HepG2 (cell line): ENCODE measurements around the gene SNAI1. TPM values are rescaled to one million over a fixed set of nuclear protein-coding genes. Genes with fewer than 3 reads are reported as not detected.

Experiments used
- AKNA ChIP-seq: sonication (generic); formaldehyde crosslinking; IDR thresholded peaks from 2 replicates; pipeline ENCODE4 v1.4.0; 2020; ENCODE audit warnings: missing genetic modification reagents, borderline replicate concordance
- MLXIP ChIP-seq: sonication (generic); formaldehyde crosslinking; IDR thresholded peaks from 2 replicates; pipeline ENCODE4 v1.9.0; 2021; ENCODE audit warnings: missing genetic modification reagents, borderline replicate concordance
- SMC3 ChIP-seq: IDR thresholded peaks from 2 replicates; pipeline ENCODE4 v1.6.1; 2011; ENCODE audit warnings: low read length, improper control_type of control experiment
- SRSF4 ChIP-seq: fragments of 200-400 bp; formaldehyde crosslinking; IDR thresholded peaks from one replicate; pipeline ENCODE4 v1.6.1; 2018; ENCODE audit warnings: mild to moderate bottlenecking, low read depth, low read length, moderate library complexity; ENCODE audit not compliant: poor library complexity, severe bottlenecking
- TCF7 ChIP-seq: sonication (generic); IDR thresholded peaks from 2 replicates; pipeline ENCODE4 v1.6.1; 2016; ENCODE audit warnings: antibody characterized with exemption, low read depth
- ZFX ChIP-seq: sonication (generic); formaldehyde crosslinking; IDR thresholded peaks from 2 replicates; pipeline ENCODE4 v1.4.0; 2020; ENCODE audit warnings: mild to moderate bottlenecking, low read depth, missing genetic modification reagents, moderate library complexity
- ZNF263 ChIP-seq: sonication (generic); formaldehyde crosslinking; IDR thresholded peaks from 2 replicates; pipeline ENCODE4 v1.4.0; 2020; ENCODE audit warnings: missing genetic modification reagents
- ZNF646 ChIP-seq: sonication (generic); formaldehyde crosslinking; IDR thresholded peaks from 2 replicates; pipeline ENCODE4 v1.9.0; 2021; ENCODE audit warnings: mild to moderate bottlenecking, missing genetic modification reagents
- polyA plus RNA-seq, 8 experiments: library from polyadenylated mRNA; depleted of rRNA in 3 of 8; stranded (reverse) in 7 of 8; unstranded in 1 of 8; fragments of >200 nt; fragmentation: Illumina TruSeq in 4 of 8; extraction: Trizol in 4 of 8; gene quantifications; 2 replicates each; pipeline versions ENCODE4 v1.2.1 to v1.2.3, GENCODE V29; 2011 to 2016; ENCODE audit warnings: low read depth in 4 of 8, missing spikeins in 1 of 8, mixed read lengths in 1 of 8; ENCODE audit not compliant: insufficient read depth in 1 of 8
- total RNA-seq, 5 experiments: library from RNA; depleted of rRNA; stranded (reverse); fragments of >200 nt; fragmentation: Illumina TruSeq; extraction: Trizol; gene quantifications; 2 replicates each; pipeline ENCODE4 v1.2.3, GENCODE V29; 2016; ENCODE audit warnings: low read depth in 1 of 5

SNAI1 gene
- total and polyA plus RNA-seq, 2 of the 13 experiments (the other 11 are each of a cell fraction or from before 2014, with no cell fraction given) = 1.3 to 1.4 TPM

- TF ChIP-seq AKNA (CRISPR knock-in tag) (no peak; the same call in none of the 2 replicates), TCF7 (no peak), ZNF263 (CRISPR knock-in tag) (peak; percentile 85; the same call in 1 of the 2 replicates), SMC3 (peak; percentile 13; the same call in 1 of the 2 replicates), MLXIP (CRISPR knock-in tag) (peak; percentile 96), ZNF646 (no peak), SRSF4 (no peak), ZFX (peak; percentile 73)
Measured at GRCh38 chr20:49982346-49983122, at the start of gene SNAI1 (continued).
